ENCODE results near the gene ACTC1.

The ACTC1 gene

GRCh38 chr15:34799149-34800101 lies 4.1 kb upstream of the ACTC1 start:
- no peak for DNase-seq

GRCh38 chr15:34796847-34797435 lies 1.6 kb upstream of the ACTC1 start:
- DNase-seq, result no peak

GRCh38 chr15:34794590-34795206 lies 651 bp downstream of the ACTC1 start:
- no peak for DNase-seq

GRCh38 chr15:34793901-34794300 lies 1.4 kb downstream of the ACTC1 start:
- no peak for DNase-seq

- no peak for DNase-seq
These were observed 2.3 kb downstream of the ACTC1 start for GRCh38 chr15:34793071-34793470.

- DNase-seq, result no peak
These were observed 3.6 kb downstream of the ACTC1 start for GRCh38 chr15:34791701-34792100.

- DNase-seq, result no peak
These were observed 5.2 kb downstream of the ACTC1 start for GRCh38 chr15:34790121-34790520.

- DNase-seq, result no peak
These were observed 6.0 kb downstream of the ACTC1 start for GRCh38 chr15:34789326-34789725.

- DNase-seq, result no peak
These were observed 9.1 kb downstream of the ACTC1 start for GRCh38 chr15:34786206-34786605.

GRCh38 chr15:34783991-34784390 lies 11.4 kb downstream of the ACTC1 start:
- no peak for DNase-seq

- DNase-seq, result no peak
These were observed 11.9 kb downstream of the ACTC1 start for GRCh38 chr15:34783431-34783830.

GRCh38 chr15:34782901-34783300 lies 12.4 kb downstream of the ACTC1 start:
- no peak for DNase-seq

- DNase-seq, result no peak
These were observed 14.6 kb downstream of the ACTC1 start for GRCh38 chr15:34780725-34781124.

- DNase-seq, result no peak
These were observed 18.7 kb downstream of the ACTC1 start for GRCh38 chr15:34776606-34777105.

GRCh38 chr15:34773917-34774316 lies 21.4 kb downstream of the ACTC1 start:
- no peak for DNase-seq

GRCh38 chr15:34773013-34773412 lies 22.3 kb downstream of the ACTC1 start:
- DNase-seq, result no peak

- DNase-seq, result no peak
These were observed 23.0 kb downstream of the ACTC1 start for GRCh38 chr15:34772312-34772711.

GRCh38 chr15:34769711-34770110 lies 25.6 kb downstream of the ACTC1 start:
- DNase-seq, result no peak

GRCh38 chr15:34768530-34768929 lies 26.8 kb downstream of the ACTC1 start:
- no peak for DNase-seq

- no peak for DNase-seq
These were observed 29.6 kb downstream of the ACTC1 start for GRCh38 chr15:34765741-34766140.

GRCh38 chr15:34760909-34761308 lies 34.4 kb downstream of the ACTC1 start:
- DNase-seq, result no peak

- no peak for DNase-seq
These were observed 35.4 kb downstream of the ACTC1 start for GRCh38 chr15:34759992-34760391.

- DNase-seq, result no peak
These were observed 36.0 kb downstream of the ACTC1 start for GRCh38 chr15:34759347-34759746.

- DNase-seq, result no peak
These were observed 38.1 kb downstream of the ACTC1 start for GRCh38 chr15:34757262-34757661.
